Measurements from ENCODE around the gene TOMM34.

TOMM34 gene, protein sequence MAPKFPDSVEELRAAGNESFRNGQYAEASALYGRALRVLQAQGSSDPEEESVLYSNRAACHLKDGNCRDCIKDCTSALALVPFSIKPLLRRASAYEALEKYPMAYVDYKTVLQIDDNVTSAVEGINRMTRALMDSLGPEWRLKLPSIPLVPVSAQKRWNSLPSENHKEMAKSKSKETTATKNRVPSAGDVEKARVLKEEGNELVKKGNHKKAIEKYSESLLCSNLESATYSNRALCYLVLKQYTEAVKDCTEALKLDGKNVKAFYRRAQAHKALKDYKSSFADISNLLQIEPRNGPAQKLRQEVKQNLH

DNA sequence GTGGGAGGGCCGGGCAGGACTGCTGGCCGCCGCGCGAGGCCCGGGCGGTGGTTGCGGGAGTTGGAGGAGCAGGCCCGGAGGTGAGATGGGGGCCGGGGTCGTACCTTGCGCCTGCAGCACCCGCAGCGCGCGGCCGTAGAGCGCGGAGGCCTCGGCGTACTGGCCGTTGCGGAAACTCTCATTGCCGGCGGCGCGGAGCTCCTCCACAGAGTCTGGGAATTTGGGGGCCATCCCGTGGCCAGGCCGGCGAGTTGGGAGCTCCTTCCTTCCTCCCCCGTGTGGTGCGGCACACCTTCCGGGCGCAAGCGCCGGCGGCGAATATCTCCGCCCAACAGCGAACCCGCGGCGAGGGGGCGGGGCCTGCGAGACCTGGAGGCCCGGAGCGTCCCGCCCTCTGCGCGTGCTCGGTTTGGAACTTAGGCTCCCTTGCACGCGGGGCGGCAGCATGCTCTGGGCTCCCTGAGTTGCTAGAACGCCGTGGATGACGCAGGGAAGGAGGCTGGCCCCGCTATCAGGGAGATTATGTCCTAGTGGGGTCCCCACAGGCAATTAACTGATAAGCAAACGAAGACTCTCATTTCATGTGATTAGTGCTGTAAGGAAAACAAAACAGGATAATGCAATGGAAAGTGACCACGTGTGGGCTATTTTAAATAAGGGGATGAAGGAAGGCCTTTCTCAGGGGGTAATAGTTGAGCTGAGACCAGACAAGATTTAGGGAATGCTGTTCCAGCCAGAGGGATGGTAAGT lies at the start of gene TOMM34:
Gene TOMM34 (minus strand): TSS at position 295 of the 750 bp plus-strand sequence. CDS start 64 bp downstream, at position 231.
- DNase-seq = peak; percentile 95

- DNase-seq = no peak
Observed at GRCh38 chr20:45008521-45009049, 48.4 kb upstream of the TOMM34 start.

GRCh38 chr20:44997668-44998067 lies 37.5 kb upstream of the TOMM34 start:
- no peak for DNase-seq

- no peak for DNase-seq
Observed at GRCh38 chr20:44997171-44997570, 37.0 kb upstream of the TOMM34 start.

DNA sequence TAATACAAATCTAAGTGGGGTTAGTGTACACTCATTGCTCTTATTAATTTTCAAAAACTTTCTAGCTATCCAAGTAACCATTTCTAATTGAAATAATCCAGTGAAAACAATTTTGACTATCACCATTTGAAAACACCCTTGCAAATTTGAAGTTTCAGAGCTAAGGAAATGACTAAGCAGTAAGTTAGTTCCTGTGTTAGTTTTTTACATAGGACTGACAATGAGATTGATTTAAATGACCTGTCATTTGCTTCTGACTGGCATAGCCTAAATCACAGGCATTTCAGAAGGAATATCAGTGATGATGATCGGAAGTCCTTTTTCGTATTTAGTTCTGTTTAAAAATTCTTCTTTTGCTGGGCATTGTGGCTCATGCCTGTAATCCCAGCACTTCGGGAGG lies 33.1 kb upstream of the TOMM34 start:
- DNase-seq = peak; percentile 43

DNA sequence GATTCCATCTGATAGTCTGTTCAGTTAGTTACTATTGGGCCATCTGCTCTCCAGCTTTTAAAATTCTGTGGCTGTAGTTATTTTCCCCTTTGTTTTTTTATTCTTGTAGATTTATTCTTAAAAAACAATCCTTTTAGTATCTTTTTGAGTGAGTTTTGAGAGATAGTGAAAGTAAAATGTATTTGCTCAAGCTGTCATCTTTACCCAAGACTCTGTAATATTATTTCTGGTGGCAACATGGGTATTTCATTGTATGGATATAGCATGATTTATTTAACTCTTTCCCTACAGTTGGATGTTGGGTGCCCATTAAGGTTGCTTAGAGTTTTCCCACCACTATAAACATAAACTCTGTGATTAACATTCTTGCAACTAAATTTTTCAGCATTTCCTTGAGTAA lies 30.8 kb upstream of the TOMM34 start:
- DNase-seq = peak; percentile 43

- peak; percentile 74 for DNase-seq
Observed at GRCh38 chr20:44990425-44990824, 30.2 kb upstream of the TOMM34 start.

DNA sequence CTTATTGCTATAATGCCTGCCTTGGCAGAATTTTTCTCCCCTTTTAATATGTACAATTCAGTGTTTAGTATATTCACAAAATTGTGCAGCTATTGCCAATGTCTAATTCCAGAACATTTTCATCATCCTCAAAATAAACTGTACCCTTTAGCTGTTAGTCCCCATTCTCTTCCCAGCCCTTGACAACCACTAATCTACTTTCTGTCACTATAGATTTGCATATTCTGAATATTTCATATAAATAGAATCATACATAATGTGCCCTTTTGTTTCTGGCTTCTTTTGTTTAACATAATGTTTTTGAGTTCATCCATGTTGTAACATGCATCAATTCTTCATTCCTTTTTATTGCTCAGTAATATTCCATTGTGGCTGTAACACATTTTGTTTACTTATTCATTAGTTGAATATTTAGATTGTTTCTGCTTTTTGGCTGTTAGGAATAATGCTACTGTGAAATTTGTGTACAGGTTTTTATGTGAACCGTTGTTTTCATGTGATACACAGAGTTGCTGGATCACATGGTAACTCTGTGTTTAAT lies 28.5 kb upstream of the TOMM34 start:
- DNase-seq = no peak

GRCh38 chr20:44983093-44983674 lies 23.0 kb upstream of the TOMM34 start:
- DNase-seq = no peak

- no peak for DNase-seq
Observed at GRCh38 chr20:44981736-44982406, 21.7 kb upstream of the TOMM34 start.

GRCh38 chr20:44979090-44979621 lies 19.0 kb upstream of the TOMM34 start:
- peak; percentile 89 for DNase-seq

- no peak for DNase-seq
Observed at GRCh38 chr20:44976698-44977097, 16.5 kb upstream of the TOMM34 start.

GRCh38 chr20:44973053-44973452 lies 12.9 kb upstream of the TOMM34 start:
- peak; percentile 33 for DNase-seq

GRCh38 chr20:44970243-44970757 lies 10.1 kb upstream of the TOMM34 start:
- peak; percentile 76 for DNase-seq

GRCh38 chr20:44969300-44969894 lies 9.2 kb upstream of the TOMM34 start:
- DNase-seq = peak; percentile 37

GRCh38 chr20:44967207-44967807 lies 7.1 kb upstream of the TOMM34 start:
- peak; percentile 74 for DNase-seq

- peak; percentile 99 for DNase-seq
Observed at GRCh38 chr20:44966030-44966961, 6.1 kb upstream of the TOMM34 start, which contains the start of gene STK4. TSS of gene STK4 (plus strand) at chr20:44966512. CDS start at chr20:44966569, 57 bp downstream.

DNA sequence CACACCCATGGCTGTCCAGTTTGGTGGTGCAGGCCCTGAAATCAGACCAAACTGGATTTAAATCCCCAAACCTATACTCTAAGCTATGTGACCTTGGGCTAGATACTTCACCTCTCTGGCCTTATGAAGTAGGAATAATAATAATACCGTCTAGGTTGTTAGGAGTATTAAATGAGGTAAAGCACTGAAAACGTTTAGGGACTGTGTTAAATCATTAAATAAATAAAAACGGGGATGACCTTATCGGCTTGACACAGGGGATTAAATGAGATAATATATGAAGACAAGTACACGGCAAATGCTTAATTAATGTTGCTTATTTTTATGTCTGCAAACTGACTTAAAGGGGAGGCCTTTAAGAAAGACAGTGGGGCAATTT lies 5.4 kb upstream of the TOMM34 start:
- no peak for DNase-seq

- no peak for DNase-seq
Observed at GRCh38 chr20:44963325-44964215, 3.4 kb upstream of the TOMM34 start.
